Measurements from ENCODE around the gene CD99L2.

CD99L2 gene

DNA sequence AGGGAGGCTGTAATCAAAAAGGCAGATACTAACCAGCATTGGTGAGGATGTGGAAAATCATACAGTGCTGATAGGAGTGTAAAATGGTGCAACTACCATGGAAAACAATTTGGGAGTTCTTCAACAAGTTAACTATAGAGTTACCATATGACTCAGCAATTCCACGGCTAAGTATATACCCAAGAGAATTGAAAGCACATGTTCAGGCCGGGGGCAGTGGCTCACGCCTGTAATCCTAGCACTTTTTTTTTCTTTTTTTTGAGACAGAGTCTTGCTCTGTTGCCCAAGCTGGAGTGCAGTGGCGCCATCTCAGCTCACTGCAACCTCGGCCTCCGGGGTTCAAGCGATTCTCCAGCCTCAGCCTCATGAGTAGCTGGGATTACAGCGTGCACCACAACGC is 15.0 kb upstream of the CD99L2 start:
- H3K4me3 ChIP-seq (ENCODE audit: low read depth, low read length), result no peak overlapping the region
- TF ChIP-seq, protein P1, sequence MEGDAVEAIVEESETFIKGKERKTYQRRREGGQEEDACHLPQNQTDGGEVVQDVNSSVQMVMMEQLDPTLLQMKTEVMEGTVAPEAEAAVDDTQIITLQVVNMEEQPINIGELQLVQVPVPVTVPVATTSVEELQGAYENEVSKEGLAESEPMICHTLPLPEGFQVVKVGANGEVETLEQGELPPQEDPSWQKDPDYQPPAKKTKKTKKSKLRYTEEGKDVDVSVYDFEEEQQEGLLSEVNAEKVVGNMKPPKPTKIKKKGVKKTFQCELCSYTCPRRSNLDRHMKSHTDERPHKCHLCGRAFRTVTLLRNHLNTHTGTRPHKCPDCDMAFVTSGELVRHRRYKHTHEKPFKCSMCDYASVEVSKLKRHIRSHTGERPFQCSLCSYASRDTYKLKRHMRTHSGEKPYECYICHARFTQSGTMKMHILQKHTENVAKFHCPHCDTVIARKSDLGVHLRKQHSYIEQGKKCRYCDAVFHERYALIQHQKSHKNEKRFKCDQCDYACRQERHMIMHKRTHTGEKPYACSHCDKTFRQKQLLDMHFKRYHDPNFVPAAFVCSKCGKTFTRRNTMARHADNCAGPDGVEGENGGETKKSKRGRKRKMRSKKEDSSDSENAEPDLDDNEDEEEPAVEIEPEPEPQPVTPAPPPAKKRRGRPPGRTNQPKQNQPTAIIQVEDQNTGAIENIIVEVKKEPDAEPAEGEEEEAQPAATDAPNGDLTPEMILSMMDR (conservative IDR thresholded peaks at IDR 0.05; ENCODE audit: low read depth, low read length), result no peak
- peak; percentile 48 for DNase-seq (ENCODE audit: low read depth)

DNA sequence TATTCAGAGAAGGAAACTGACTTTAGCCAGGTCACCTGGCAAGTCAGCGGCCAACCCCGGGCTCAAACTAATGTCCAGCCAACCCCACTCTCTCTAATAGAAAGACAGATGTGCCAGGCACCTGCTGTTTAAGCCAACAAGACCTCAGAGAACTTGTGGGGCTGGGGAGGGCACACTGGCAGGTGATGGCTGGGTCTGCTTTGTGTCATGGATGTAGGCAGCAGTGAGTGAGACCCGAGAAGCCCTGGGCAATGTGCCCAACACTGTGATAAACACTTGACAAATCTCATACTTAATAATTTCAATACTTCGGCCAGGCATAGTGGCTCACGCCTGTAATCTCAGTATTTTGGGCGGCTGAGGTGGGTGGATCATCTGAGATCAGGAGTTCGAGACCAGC is 9.0 kb upstream of the CD99L2 start:
- no peak for DNase-seq (ENCODE audit: low read depth)
- TF ChIP-seq, protein P1 (conservative IDR thresholded peaks at IDR 0.05; ENCODE audit: low read depth, low read length), result no peak
- H3K4me3 ChIP-seq (ENCODE audit: low read depth, low read length), result no peak overlapping the region

DNA sequence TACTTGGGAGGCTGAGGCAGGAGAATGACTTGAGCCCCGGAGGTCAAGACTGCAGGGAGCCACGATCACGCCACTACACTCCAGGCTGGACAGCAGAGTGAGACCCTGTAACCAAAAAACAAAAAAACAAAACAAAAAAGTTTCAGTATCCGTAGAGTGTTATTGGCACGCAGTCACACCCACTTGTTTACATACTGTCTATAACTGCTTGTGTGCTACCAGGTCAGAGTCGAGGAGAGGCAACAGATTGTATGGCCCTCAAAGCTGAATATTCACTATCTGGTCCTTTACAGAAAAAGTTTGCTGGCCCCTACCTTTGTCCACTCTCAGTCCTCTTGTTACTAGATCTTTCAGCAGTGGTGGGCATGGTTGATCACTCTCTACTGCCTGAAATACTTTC is 8.2 kb upstream of the CD99L2 start:
- no peak overlapping the region for H3K4me3 ChIP-seq (ENCODE audit: low read depth, low read length)
- TF ChIP-seq, protein P1 (conservative IDR thresholded peaks at IDR 0.05; ENCODE audit: low read depth, low read length), result no peak
- no peak for DNase-seq (ENCODE audit: low read depth)

DNA sequence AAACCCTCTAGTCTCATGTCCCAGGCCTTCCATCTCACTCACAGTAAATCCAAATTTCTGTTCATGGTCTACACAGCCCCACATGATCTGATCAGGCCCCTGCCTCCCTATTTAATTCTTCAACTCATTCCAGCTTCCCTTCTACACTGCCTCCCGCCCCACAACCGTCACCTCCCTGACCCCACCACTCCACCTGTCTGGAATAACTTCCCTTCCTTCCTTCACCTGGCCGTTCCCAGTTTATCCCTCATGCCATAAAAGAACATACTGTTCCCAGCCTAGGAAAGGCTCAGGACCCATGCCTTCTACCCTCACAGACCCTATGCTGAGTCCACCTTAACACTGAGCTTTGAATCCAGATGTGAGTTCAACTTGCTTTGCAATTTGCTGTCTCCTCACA is 6.8 kb upstream of the CD99L2 start:
- TF ChIP-seq, protein P1 (conservative IDR thresholded peaks at IDR 0.05; ENCODE audit: low read depth, low read length), result no peak
- no peak overlapping the region for H3K4me3 ChIP-seq (ENCODE audit: low read depth, low read length)
- no peak for DNase-seq (ENCODE audit: low read depth)

DNA sequence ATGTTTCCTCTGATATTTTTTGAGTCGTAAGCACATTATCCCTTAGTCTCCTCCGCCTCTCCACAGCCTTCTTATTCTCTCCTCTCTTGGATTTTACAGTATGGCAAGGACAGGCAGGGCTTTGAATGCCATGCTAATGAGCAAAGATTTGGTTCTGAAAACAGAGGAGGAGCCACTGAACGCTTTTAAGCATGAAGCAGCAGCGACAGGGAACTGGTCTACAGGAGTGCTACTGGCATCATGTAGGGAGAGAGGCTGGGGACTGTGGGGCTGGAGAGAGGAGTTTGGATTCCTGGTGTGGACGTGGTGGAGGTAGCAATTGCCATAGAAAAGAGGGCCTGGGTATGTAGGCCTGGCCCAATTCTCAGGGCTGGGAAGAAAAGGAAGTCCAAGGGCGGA is 4.6 kb upstream of the CD99L2 start:
- no peak overlapping the region for H3K4me3 ChIP-seq (ENCODE audit: low read depth, low read length)
- no peak for DNase-seq (ENCODE audit: low read depth)
- TF ChIP-seq, protein P1 (conservative IDR thresholded peaks at IDR 0.05; ENCODE audit: low read depth, low read length), result no peak

DNA sequence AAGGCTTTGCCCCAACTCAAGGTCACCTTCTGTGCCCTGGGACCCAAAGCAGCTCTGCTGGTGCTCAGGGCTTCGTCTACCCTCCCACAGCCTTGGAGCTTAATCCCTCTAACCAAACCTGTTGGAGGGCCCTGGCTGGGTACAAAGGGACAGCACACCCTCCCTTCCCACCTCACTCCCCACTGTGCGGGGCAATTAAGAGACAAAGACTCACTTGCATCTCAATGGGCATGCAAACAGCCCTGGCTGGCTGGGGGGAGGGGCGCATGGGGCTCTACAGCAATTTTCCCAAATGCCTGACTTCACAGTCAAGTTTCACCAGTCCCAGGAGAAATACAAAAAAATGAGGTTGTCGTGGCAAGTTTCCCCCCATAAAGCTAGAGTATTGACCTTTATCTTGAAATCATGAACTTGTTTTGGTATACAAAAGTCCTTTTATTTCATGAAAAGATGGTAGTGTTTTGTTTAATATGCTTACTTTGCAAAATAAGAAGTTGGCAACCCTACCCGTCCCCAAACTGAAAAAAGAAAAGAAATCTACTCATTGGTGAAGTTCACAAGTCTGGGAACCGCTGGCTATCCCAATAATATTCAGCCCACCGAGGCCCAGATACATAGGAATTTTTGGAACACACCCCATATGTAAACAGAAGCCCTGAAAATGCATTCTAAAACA is 4.1 kb upstream of the CD99L2 start:
- DNase-seq (ENCODE audit: low read depth), result no peak
- TF ChIP-seq, protein P1 (conservative IDR thresholded peaks at IDR 0.05; ENCODE audit: low read depth, low read length), result no peak

DNA sequence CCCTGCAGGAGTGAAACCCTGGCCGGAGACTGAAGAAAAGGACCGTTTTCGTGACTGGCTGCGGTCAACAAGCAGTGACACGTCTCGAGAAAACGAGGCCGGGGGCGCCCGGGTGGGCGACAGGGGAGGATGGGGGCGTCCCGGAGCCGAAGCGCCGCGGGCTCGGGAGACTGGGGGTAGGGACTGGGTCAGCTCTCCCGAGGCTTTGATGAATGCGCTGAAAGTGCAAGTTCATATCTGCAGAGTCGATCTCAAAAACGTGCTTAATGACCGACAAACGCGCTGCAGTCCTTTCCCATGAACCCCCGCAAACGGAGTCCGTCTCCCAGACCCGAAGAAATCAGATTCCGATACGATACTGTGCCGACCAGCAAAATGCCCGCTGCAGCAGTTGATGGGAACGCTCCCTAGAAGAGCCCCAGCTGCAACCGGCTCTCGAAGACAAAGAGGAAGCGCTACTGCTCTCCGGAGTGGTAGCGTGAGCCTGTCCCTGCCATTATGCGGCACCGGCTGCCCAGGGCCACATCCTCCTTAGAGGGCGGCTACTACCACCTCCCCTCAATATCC is 806 bp upstream of the CD99L2 start:
- DNase-seq (ENCODE audit: low read depth), result peak; percentile 28
- peak overlapping the region; percentile 67 for H3K4me3 ChIP-seq (ENCODE audit: low read depth, low read length)
- TF ChIP-seq, protein P1 (conservative IDR thresholded peaks at IDR 0.05; ENCODE audit: low read depth, low read length), result no peak

More for the DNA sequence above, 4.1 kb upstream of the CD99L2 start:
- H3K4me3 ChIP-seq (ENCODE audit: low read depth, low read length), result no peak overlapping the region
